GM23338 (cell line): ENCODE results near the gene NPHS2. TPM values are rescaled to one million over a fixed set of nuclear protein-coding genes. Genes with fewer than 3 reads are reported as not detected.

Experiments
- ATAC-seq: fragments of 200-7000 bp; cut with Tn5 transposase; 3 replicates; pipeline ENCODE4 v1.9.1; 2020
- DNase-seq: peaks from one replicate; pipeline ENCODE4 v3.0.0-alpha.2; 2015; ENCODE audit warnings: low spot score
- H2AFZ ChIP-seq: fragments of 200-600 bp; sonication (generic); 2 replicates; pipeline ENCODE4 v1.8.0; 2016; ENCODE audit warnings: antibody characterized with exemption, mild to moderate bottlenecking, moderate library complexity
- H3F3A ChIP-seq: fragments of 200-600 bp; sonication (generic); replicated peaks from 2 replicates; pipeline ENCODE4 v1.8.0; 2017; ENCODE audit warnings: antibody characterized with exemption, mixed run types, low read depth
- H3K27ac ChIP-seq: fragments of 200-600 bp; sonication (generic); 2 replicates; pipeline ENCODE4 v1.6.1; 2016; ENCODE audit warnings: low read depth
- H3K27me3 ChIP-seq: fragments of 200-600 bp; sonication (generic); 2 replicates; pipeline ENCODE4 v1.8.0; 2016; ENCODE audit warnings: mild to moderate bottlenecking, mixed run types, moderate library complexity; ENCODE audit not compliant: insufficient read depth
- H3K36me3 ChIP-seq: fragments of 200-600 bp; sonication (generic); 2 replicates; pipeline ENCODE4 v1.8.0; 2016; ENCODE audit warnings: mild to moderate bottlenecking; ENCODE audit not compliant: insufficient read depth
- H3K4me1 ChIP-seq: fragments of 200-600 bp; sonication (generic); 2 replicates; pipeline ENCODE4 v1.8.0; 2016; ENCODE audit warnings: mild to moderate bottlenecking, moderate library complexity; ENCODE audit not compliant: insufficient read depth
- H3K4me2 ChIP-seq: fragments of 200-600 bp; sonication (generic); 2 replicates; pipeline ENCODE4 v1.7.1; 2017; ENCODE audit warnings: mixed run types
- H3K4me3 ChIP-seq: fragments of 200-600 bp; sonication (generic); 2 replicates; pipeline ENCODE4 v1.6.1; 2016; ENCODE audit warnings: mixed run types
- H3K79me2 ChIP-seq: fragments of 200-600 bp; sonication (generic); replicated peaks from 2 replicates; pipeline ENCODE4 v1.8.0; 2017; ENCODE audit warnings: mild to moderate bottlenecking; ENCODE audit not compliant: insufficient read depth
- H3K9me2 ChIP-seq: fragments of 200-600 bp; sonication (generic); 2 replicates; pipeline ENCODE4 v1.8.0; 2017; ENCODE audit not compliant: insufficient read depth
- H4K20me1 ChIP-seq: fragments of 200-600 bp; sonication (generic); replicated peaks from 2 replicates; pipeline ENCODE4 v1.8.0; 2017; ENCODE audit warnings: mild to moderate bottlenecking; ENCODE audit not compliant: insufficient read depth
- H3K27ac Mint-ChIP-seq: 2 replicates; pipeline ENCODE4 v1.8.0; 2020; ENCODE audit warnings: inconsistent platforms, mild to moderate bottlenecking, moderate library complexity, mixed read lengths
- H3K27me3 Mint-ChIP-seq: 3 replicates; pipeline ENCODE4 v1.8.0; 2022; ENCODE audit warnings: low read depth, mild to moderate bottlenecking, moderate library complexity, mixed read lengths, inconsistent platforms; ENCODE audit not compliant: insufficient read depth, poor library complexity
- H3K36me3 Mint-ChIP-seq: 3 replicates; pipeline ENCODE4 v1.8.0; 2021; ENCODE audit warnings: low read depth, mild to moderate bottlenecking, inconsistent platforms, moderate library complexity, mixed read lengths
- H3K4me1 Mint-ChIP-seq: 3 replicates; pipeline ENCODE4 v1.8.0; 2020; ENCODE audit warnings: mild to moderate bottlenecking, inconsistent platforms, mixed read lengths
- H3K4me3 Mint-ChIP-seq: 3 replicates; pipeline ENCODE4 v1.8.0; 2021; ENCODE audit warnings: moderate library complexity, mild to moderate bottlenecking, inconsistent platforms, mixed read lengths
- H3K9me3 Mint-ChIP-seq: 3 replicates; pipeline ENCODE4 v1.8.0; 2020; ENCODE audit warnings: moderate library complexity, mild to moderate bottlenecking, inconsistent platforms, mixed read lengths
- CREB1 ChIP-seq: fragments of 250-450 bp; sonication (Bioruptor Pico); IDR thresholded peaks from 2 replicates; pipeline ENCODE4 v1.5.0; 2020; ENCODE audit warnings: low read depth, mild to moderate bottlenecking, moderate library complexity
- ETS1 ChIP-seq: IDR thresholded peaks from 2 replicates; pipeline ENCODE4 v1.6.1; 2016; ENCODE audit warnings: antibody characterized with exemption
- EZH2phosphoT487 ChIP-seq: fragments of 200-600 bp; sonication (generic); IDR thresholded peaks from one replicate; pipeline ENCODE4 v1.8.1; 2018; ENCODE audit warnings: antibody characterized with exemption; ENCODE audit not compliant: unreplicated experiment
- JUNB ChIP-seq: IDR thresholded peaks from one replicate; pipeline ENCODE4 v1.6.1; 2016; ENCODE audit warnings: antibody characterized with exemption; ENCODE audit not compliant: unreplicated experiment
- NANOG ChIP-seq: IDR thresholded peaks from 2 replicates; pipeline ENCODE4 v1.6.1; 2016; ENCODE audit warnings: antibody characterized with exemption, borderline replicate concordance
- POLR2AphosphoS5 ChIP-seq: IDR thresholded peaks from 2 replicates; pipeline ENCODE4 v1.6.1; 2016; ENCODE audit warnings: antibody characterized with exemption, low read depth
- REST ChIP-seq: IDR thresholded peaks from one replicate; pipeline ENCODE4 v1.6.1; 2018; ENCODE audit warnings: antibody characterized with exemption; ENCODE audit not compliant: unreplicated experiment
- STAT1 ChIP-seq: IDR thresholded peaks from one replicate; pipeline ENCODE4 v1.6.1; 2016; ENCODE audit warnings: antibody characterized with exemption; ENCODE audit not compliant: unreplicated experiment
- ZNF331 ChIP-seq: fragments of 250-450 bp; sonication (Bioruptor Pico); IDR thresholded peaks from 2 replicates; pipeline ENCODE4 v1.5.0; 2020; ENCODE audit warnings: low read depth, mild to moderate bottlenecking, moderate library complexity
- polyA plus RNA-seq: library from polyadenylated mRNA; unstranded; fragments of >200 nt; fragmentation: Nextera tagmentation; extraction: Ambion mirVana; gene quantifications from 2 replicates; pipeline ENCODE4 v1.2.1, GENCODE V29; 2016
- total RNA-seq: library from RNA; depleted of rRNA; stranded (reverse); fragments of >200 nt; shearing (Covaris generic); gene quantifications from 2 replicates; pipeline ENCODE4 v1.2.3, GENCODE V29; 2014

NPHS2 gene
- total and polyA plus RNA-seq, 2 experiments from 2014 or later: not detected

GRCh38 chr1:179588425-179589024, 12.8 kb upstream of the NPHS2 start (continued):
- no peak for TF ChIP-seq REST
- TF ChIP-seq ETS1: no peak
- no peak for TF ChIP-seq POLR2AphosphoS5
- no peak for TF ChIP-seq NANOG
- TF ChIP-seq JUNB: no peak
- TF ChIP-seq STAT1: no peak
- TF ChIP-seq EZH2phosphoT487: no peak
- no peak for TF ChIP-seq ZNF331 (CRISPR knock-in tag)

- Histone ChIP-seq H3K79me2 (no peaks in the 10 kb centered on the region), H3K27ac (no peak overlapping the region), H3K4me1 (peaks cover 1% of the 10 kb centered on the region; the same call in 1 of the 2 replicates), H2AFZ (no peak overlapping the region), H3K4me3 (no peak overlapping the region), H3F3A (0 out of 2 replicates have a peak, but pooled peaks cover 8% of the 10 kb centered on the region), H3K36me3 (no peaks in the 10 kb centered on the region), H3K27me3 (peaks cover 73% of the 10 kb centered on the region), H3K4me2 (no peak overlapping the region), H3K9me2 (peaks cover 7% of the 10 kb centered on the region; the same call in 1 of the 2 replicates), H4K20me1 (no peaks in the 10 kb centered on the region)
- H3K27me3 Mint-ChIP-seq: peaks cover 43% of the 10 kb centered on the region
- peaks cover 14% of the 10 kb centered on the region for H3K4me1 Mint-ChIP-seq
- H3K9me3 Mint-ChIP-seq: peaks cover 6% of the 10 kb centered on the region; the same call in 1 of the 3 replicates
- no peaks in the 10 kb centered on the region for H3K36me3 Mint-ChIP-seq
- TF ChIP-seq ZNF331 (CRISPR knock-in tag): no peak
- TF ChIP-seq STAT1: no peak
- no peak for TF ChIP-seq CREB1
- H3K27ac Mint-ChIP-seq: no peak overlapping the region
- no peak for DNase-seq
- no peak for ATAC-seq
- H3K4me3 Mint-ChIP-seq: no peak overlapping the region; the same call in 2 of the 3 replicates
Measured at GRCh38 chr1:179587336-179587735, 11.6 kb upstream of the NPHS2 start.
